SK-N-MC (cell line): Measurements from ENCODE around the gene C1QBP.

ENCODE experiments used
- EZH2 ChIP-seq: fragments of 200-600 bp; sonication (generic); IDR thresholded peaks from one replicate; pipeline ENCODE4 v1.6.1; 2017; ENCODE audit warnings: antibody characterized with exemption
- FOXP2 ChIP-seq: optimal IDR thresholded peaks from 2 replicates; pipeline ENCODE3; 2011; ENCODE audit warnings: mild to moderate bottlenecking, moderate library complexity; ENCODE audit not compliant: insufficient read depth; ENCODE audit errors: extremely low read length, control extremely low read depth
- POLR2AphosphoS5 ChIP-seq: IDR thresholded peaks from 2 replicates; pipeline ENCODE4 v1.6.1; 2012; ENCODE audit warnings: mild to moderate bottlenecking, low read depth, low read length, borderline replicate concordance

DNA sequence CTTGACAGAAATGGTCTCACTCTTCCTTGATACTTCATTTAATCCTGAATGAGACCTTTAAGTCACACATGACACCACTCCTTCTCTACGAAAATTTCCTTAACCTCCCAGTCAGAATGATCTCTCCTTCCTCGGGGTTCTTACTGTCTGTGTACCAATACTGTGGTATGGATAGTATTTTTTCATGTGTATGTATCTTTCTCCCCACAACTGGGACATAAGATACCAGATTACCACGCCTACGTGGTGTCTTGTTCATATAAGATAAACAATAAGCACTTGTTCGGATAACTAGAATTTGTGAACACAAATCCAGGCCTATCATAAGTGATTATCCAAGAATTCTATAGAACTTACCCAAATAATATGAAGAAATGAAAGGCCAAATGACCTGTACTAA is 30.8 kb downstream of the C1QBP start:
- TF ChIP-seq EZH2: no peak
- TF ChIP-seq POLR2AphosphoS5: no peak
- TF ChIP-seq FOXP2: no peak
